Muscle of leg (tissue), 11 donors: ENCODE data around the gene TMEM125. TPM values are rescaled to one million over a fixed set of nuclear protein-coding genes. Genes with fewer than 3 reads are reported as not detected.

Experiments
- DNase-seq: peaks from one replicate; pipeline ENCODE4 v3.0.0; 2013
- H3K27ac ChIP-seq: one replicate; pipeline ENCODE4 v1.5.1; 2013; ENCODE audit warnings: mild to moderate bottlenecking, low read length, control low read depth
- H3K27me3 ChIP-seq: one replicate; pipeline ENCODE4 v1.6.1; 2013; ENCODE audit warnings: low read length; ENCODE audit not compliant: control insufficient read depth, insufficient read depth
- H3K36me3 ChIP-seq: one replicate; pipeline ENCODE4 v1.6.1; 2013; ENCODE audit warnings: low read length; ENCODE audit not compliant: control insufficient read depth, insufficient read depth
- H3K4me1 ChIP-seq: one replicate; pipeline ENCODE4 v1.6.1; 2013; ENCODE audit warnings: low read length; ENCODE audit not compliant: control insufficient read depth, insufficient read depth
- H3K4me3 ChIP-seq: one replicate; pipeline ENCODE4 v1.5.1; 2013; ENCODE audit warnings: low read length, control low read depth
- H3K9me3 ChIP-seq: replicated peaks from 2 replicates; pipeline ENCODE4 v1.6.1; 2013; ENCODE audit warnings: low read depth, low read length; ENCODE audit not compliant: control insufficient read depth
- WGBS: methylation state at CpG from one replicate; pipeline ENCODE4 v1.1.5; 2013; ENCODE audit warnings: missing lambda C conversion rate; ENCODE audit not compliant: insufficient coverage; 5-methylcytosine and 5-hydroxymethylcytosine counted together
- polyA plus RNA-seq, 8 donors: library from polyadenylated mRNA; unstranded; fragments of 120-200 nt; gene quantifications; one replicate each; pipeline versions ENCODE4 v1.2.1 to v1.2.3, GENCODE V29; 2013; ENCODE audit warnings: inconsistent platforms in 1 of 8, low replicate concordance in 1 of 8; ENCODE audit not compliant: insufficient read length in 8 of 8, insufficient read depth in 1 of 8
- total RNA-seq: library from RNA; stranded (reverse); fragments of 120-200 nt; gene quantifications from one replicate; pipeline ENCODE4 v1.2.4, GENCODE V29; 2013

TMEM125 gene
- total and polyA plus RNA-seq, 9 donors, result 0.09 to 2.4 (median 0.34) TPM; not detected in 5

- 82% methylated on average over 12 of the region's 15 CpGs for WGBS
- no peak for DNase-seq
These were observed 12.7 kb downstream of the TMEM125 start for GRCh38 chr1:43282220-43283195.

GRCh38 chr1:43284065-43284464, 14.3 kb downstream of the TMEM125 start:
- H3K4me3 ChIP-seq, result no peak overlapping the region

More at GRCh38 chr1:43282220-43283195, 12.7 kb downstream of the TMEM125 start:
- no peaks in the 10 kb centered on the region for H3K9me3 ChIP-seq
- peaks cover 4% of the 10 kb centered on the region for H3K27me3 ChIP-seq
- no peaks in the 10 kb centered on the region for H3K36me3 ChIP-seq
- no peak overlapping the region for H3K27ac ChIP-seq
- H3K4me3 ChIP-seq, result no peak overlapping the region
- H3K4me1 ChIP-seq, result no peaks in the 10 kb centered on the region

GRCh38 chr1:43284546-43285110, 14.8 kb downstream of the TMEM125 start:
- Histone ChIP-seq H3K4me1 (no peaks in the 10 kb centered on the region), H3K36me3 (no peaks in the 10 kb centered on the region), H3K27me3 (peaks cover 4% of the 10 kb centered on the region), H3K9me3 (no peaks in the 10 kb centered on the region), H3K27ac (no peak overlapping the region), H3K4me3 (no peak overlapping the region)
- no peak for DNase-seq
- WGBS, result 58% methylated on average over 12 of the region's 12 CpGs

More at GRCh38 chr1:43284065-43284464, 14.3 kb downstream of the TMEM125 start:
- 79% methylated on average over 2 of the region's 3 CpGs for WGBS
- Histone ChIP-seq H3K27me3 (peaks cover 4% of the 10 kb centered on the region), H3K9me3 (no peaks in the 10 kb centered on the region), H3K27ac (no peak overlapping the region), H3K4me1 (no peaks in the 10 kb centered on the region), H3K36me3 (no peaks in the 10 kb centered on the region)
- no peak for DNase-seq

GRCh38 chr1:43285269-43285990, 15.6 kb downstream of the TMEM125 start, which contains the start of gene C1orf210:
C1orf210 (minus strand) TSS chr1:43285581; CDS start chr1:43283270, 2,311 bp downstream.
- DNase-seq, result no peak
- WGBS, result 31% methylated on average over 7 of the region's 19 CpGs
- Histone ChIP-seq H3K9me3 (no peaks in the 10 kb centered on the region), H3K27me3 (peaks cover 4% of the 10 kb centered on the region), H3K4me1 (no peaks in the 10 kb centered on the region), H3K4me3 (no peak within 1 kb of the TSS), H3K27ac (no peak within 1 kb of the TSS), H3K36me3 (no peaks in the 10 kb centered on the region)

- H3K4me1 ChIP-seq, result no peaks in the 10 kb centered on the region
- peaks cover 4% of the 10 kb centered on the region for H3K27me3 ChIP-seq
- H3K36me3 ChIP-seq, result no peaks in the 10 kb centered on the region
- no peak overlapping the region for H3K4me3 ChIP-seq
- no peak for DNase-seq
- H3K9me3 ChIP-seq, result no peaks in the 10 kb centered on the region
- 91% methylated on average over 10 of the region's 11 CpGs for WGBS
- H3K27ac ChIP-seq, result no peak overlapping the region
These were observed 16.3 kb downstream of the TMEM125 start for GRCh38 chr1:43286115-43286514.

- Histone ChIP-seq H3K4me1 (no peaks in the 10 kb centered on the region), H3K27ac (no peak overlapping the region), H3K9me3 (no peaks in the 10 kb centered on the region), H3K4me3 (no peak overlapping the region), H3K36me3 (no peaks in the 10 kb centered on the region), H3K27me3 (peaks cover 4% of the 10 kb centered on the region)
- no peak for DNase-seq
- 90% methylated on average over 3 of the region's 5 CpGs for WGBS
These were observed 16.8 kb downstream of the TMEM125 start for GRCh38 chr1:43286533-43286932.

- H3K9me3 ChIP-seq, result no peaks in the 10 kb centered on the region
These were observed 18.4 kb downstream of the TMEM125 start for GRCh38 chr1:43288058-43288784.

GRCh38 chr1:43288785-43289706, 19.3 kb downstream of the TMEM125 start:
- H3K4me3 ChIP-seq, result no peak overlapping the region
- no peak for DNase-seq
- no peak overlapping the region for H3K27ac ChIP-seq
- 68% methylated on average over 11 of the region's 12 CpGs for WGBS
- H3K4me1 ChIP-seq, result no peaks in the 10 kb centered on the region
- H3K9me3 ChIP-seq, result no peaks in the 10 kb centered on the region
- peaks cover 4% of the 10 kb centered on the region for H3K27me3 ChIP-seq
- H3K36me3 ChIP-seq, result no peaks in the 10 kb centered on the region

More at GRCh38 chr1:43288058-43288784, 18.4 kb downstream of the TMEM125 start:
- Histone ChIP-seq H3K27ac (no peak overlapping the region), H3K36me3 (no peaks in the 10 kb centered on the region), H3K4me3 (no peak overlapping the region), H3K4me1 (no peaks in the 10 kb centered on the region), H3K27me3 (peaks cover 4% of the 10 kb centered on the region)
- WGBS, result 90% methylated on average over 7 of the region's 9 CpGs
- DNase-seq, result no peak

GRCh38 chr1:43292216-43292615, 22.4 kb downstream of the TMEM125 start:
- no peak overlapping the region for H3K27ac ChIP-seq
- 52% methylated on average over 5 of the region's 7 CpGs for WGBS
- H3K4me3 ChIP-seq, result no peak overlapping the region
- H3K4me1 ChIP-seq, result peaks cover 4% of the 10 kb centered on the region
- no peaks in the 10 kb centered on the region for H3K36me3 ChIP-seq
- H3K9me3 ChIP-seq, result no peaks in the 10 kb centered on the region
- no peak for DNase-seq
- peaks cover under 1% of the 10 kb centered on the region for H3K27me3 ChIP-seq
